Renal cortex interstitium (tissue), 11 donors: Measurements from ENCODE around the gene MPND. TPM values are rescaled to one million over a fixed set of nuclear protein-coding genes. Genes with fewer than 3 reads are reported as not detected.
A peak's percentile ranks its signal among the peaks of the same experiment; 100 is the strongest.

Experiments used
- DNase-seq, 11 donors: peaks; one replicate each; pipeline ENCODE4 v3.0.0-alpha.2; 2013; ENCODE audit warnings: low read depth in 9 of 11, low spot score in 4 of 11; ENCODE audit errors: extremely low read depth in 1 of 11
- polyA plus RNA-seq, 3 donors: library from polyadenylated mRNA; unstranded; fragments of 120-200 nt; gene quantifications; one replicate each; pipeline ENCODE4 v1.2.1, GENCODE V29; 2013; ENCODE audit not compliant: insufficient read length in 3 of 3

The MPND gene
- polyA plus RNA-seq, 3 donors = 21.3 to 31.4 (median 26.0) TPM

DNA sequence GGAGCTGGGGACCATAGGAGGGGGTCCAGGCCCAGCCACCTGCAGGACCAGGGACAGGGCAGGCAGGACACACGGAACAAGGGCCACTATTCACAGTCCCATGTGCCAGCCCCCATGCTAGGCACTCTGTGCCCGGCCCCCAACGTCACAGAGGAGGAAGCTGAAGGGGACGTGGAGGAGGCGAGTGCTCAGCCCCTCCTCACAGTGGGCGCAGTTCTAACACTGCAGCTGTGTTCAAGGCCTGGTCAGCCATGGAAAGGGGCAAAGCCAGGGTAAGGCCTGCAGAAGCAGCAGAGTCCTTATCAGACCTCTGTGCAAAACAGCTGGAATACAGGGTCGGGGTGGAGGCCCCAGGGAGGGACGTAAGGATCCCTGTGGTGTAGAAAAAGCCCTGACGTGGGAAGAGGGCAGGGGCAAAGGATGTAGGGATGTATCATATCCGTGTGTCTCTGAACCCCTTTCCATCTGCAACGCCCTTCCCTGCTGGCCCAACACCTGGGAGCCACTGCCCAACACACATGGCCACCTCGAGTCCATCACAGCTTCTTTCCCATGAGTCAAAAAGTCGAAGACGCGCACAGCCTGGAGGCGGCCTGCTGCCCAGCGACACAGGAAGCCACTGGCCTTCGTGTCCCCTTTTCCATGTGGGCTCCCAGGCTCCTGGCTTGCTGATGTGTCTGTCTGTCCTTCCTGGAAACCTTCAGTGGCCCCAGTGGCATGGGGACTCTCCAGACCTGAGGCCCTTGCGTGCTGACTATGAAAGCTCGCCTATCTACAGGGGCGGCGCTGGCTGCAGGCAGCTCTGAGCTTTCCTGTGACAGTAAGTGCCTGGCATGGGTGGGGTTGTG, 29.0 kb downstream of the MPND start:
- DNase-seq = no peak

DNA sequence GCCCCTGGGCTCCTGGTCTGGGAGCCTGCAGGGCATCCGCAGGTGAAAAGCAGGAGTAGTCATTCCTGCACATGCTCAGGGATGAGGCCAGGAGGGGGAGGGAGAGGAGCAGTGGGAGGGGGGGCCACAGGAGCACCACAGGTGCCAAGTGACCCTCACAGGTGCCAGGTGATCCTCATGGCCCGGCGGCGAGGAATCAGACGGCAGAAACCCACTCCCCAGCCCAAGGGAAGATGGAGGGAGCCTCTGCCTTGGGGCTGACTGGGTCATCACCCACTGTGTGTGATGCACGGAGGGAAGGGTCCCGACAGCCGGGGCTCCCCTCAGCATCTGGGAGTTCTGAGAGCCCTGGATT, 29.6 kb downstream of the MPND start:
- DNase-seq = no peak

DNA sequence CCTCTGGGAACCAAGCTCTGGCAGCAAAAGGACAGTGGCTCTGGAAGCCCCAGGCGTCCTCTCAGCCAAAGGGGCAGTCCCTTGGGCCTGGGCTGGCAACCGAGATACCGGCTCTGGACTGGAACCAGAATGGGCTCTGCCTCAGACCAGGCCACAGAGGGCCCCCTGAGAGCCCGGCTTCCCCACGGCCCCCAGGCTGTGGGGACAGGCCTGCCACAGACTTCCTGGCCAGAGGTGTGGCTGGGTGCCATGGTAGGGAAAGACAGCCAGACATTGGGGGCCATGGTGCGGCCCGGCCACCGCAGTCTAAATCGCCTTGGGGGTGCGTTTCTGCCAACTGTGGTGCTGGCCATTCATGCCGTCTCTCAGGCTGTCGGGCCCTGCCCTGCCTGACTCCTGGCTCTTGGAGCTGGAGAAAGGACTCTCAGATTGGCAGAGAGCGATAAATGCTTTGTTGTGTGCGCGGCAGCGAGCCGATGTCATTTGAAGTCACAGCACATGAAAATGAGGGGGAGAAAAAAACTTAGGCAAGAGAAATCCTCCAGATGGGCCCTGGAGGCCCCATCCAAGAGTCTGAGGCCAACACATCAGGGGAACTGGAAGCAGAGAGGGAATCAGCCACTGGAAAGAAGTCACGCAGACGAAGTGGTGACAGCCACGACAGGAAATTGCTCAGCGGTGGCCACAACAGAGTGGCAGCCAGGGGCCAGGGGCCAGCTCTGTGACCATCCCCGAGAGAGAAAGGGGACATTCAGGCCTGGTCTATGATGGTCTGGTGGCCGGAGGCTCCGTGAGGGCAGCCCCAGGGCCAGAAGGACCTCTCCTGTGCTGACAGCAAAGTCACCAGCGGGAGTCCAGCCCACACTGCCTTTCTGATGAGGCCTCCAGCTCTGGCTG, 30.5 kb downstream of the MPND start:
- no peak for DNase-seq

DNA sequence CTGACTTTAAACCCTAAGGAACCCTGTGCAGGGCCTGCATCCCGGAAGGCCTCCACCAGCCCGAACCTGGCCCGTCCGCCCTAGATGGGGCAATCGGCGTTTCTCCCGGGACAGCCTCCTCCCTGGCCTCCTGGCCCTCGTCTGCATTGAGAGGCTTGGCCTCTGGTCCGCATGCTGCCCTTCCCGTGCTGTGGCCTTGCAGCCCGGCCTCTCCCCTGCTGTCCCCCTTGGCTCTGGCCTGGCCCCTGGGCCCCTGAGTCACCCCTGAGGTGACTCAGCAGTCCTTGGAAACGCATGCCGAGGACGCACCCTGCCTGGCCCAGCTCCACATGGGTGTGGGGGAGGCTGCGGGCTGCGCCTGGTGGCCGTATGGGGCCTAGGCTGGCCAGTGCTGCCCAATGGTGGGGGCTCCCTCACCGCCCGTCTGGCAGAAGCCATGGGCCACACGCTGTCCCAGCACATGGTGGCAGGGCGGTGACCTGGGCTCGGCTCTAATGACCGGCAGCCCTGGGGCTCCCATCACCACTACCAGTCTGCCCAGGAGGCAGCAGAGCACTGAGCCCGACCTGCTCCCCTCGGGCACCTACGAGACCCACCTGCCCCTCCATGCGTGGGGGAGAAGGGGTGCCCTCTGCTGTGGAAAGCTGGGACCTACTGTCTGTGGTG, 31.3 kb downstream of the MPND start:
- DNase-seq = no peak

DNA sequence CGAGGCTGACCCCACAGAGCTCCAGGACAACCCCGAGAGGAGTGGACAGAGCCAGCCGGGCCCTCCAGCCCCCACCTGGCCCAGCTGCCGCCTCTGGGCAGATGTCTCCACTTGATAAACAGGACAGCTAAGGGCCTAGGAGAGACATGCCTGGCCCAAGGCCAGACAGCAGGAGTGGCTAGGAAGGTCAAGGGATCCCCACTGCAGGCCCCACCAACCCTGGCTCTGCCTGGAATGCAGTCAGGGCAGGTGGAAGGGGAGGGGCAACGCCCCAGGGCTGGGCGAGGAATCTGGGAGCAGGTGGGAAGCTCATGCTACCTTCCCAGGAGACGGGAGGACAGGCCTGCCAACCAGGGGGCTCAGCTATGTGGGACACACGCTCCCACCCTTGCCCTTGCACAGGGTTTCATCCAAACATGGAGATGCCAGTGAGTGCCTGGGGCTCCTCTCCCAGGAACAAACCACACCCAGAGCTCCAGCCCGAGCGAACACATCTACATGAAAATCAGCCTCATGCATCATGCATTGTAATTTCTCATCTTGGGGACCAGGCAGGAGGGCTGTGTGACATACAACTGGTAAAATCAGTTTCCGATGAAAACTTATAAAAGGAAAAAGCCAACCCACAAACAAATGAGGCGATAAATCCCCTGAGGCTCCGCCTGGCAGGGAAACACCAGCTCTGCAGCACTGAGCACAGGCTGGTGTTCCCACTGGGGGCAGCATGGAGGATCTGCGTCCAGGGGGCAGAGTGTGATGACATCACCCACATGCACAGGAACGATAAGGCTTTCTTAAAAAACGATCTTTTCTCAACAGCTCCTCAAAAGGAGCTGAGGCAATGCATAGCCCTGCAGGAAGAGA, 32.0 kb downstream of the MPND start:
- DNase-seq = peak in 1 of 11 donors; percentile 50

DNA sequence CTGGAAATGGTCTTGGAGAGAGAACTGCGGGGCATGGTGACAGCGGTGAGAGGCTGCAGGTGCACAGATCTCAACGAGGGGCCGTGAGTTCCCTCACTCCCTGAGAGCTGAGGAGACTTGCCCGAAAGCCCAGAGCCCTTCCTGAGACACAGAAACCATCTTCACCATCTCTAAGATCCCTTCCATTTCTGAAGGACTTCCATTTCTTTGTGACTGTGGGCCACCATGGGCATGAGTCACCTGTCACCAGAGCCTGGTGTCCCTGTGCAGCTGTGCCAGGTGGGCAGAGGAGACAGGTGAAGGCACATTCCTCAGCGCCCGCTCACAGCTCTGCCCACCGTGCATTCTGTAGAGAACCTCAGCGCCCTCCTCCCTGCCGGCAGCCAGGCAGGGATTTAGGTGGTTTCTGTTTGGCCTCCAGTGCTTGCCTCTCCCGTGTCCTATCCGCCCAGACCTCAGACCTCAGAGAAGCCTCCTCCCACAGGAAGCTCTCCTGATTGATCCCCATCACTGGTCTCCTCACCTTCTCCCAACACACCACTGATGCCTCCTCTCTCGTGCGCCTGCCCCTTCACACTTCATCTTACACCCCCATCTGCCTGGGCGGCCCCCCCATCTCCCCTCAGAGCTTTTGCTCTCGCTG, 32.8 kb downstream of the MPND start:
- no peak for DNase-seq

DNA sequence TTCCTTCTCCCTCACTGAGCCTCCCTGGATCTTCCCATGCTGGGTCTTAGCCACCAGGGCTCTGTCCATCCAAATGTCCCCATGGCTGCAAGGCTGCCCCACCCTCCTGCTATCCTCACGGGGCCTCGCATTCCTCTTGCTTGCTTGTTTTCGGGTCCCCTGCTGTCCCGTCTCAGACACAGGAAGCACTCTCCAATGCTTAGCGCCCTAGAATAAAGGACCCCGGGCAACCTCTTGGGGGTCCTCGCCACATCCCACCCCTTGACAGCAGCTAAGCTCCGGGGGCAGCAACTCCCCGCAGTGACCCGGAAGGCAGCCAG, 33.3 kb downstream of the MPND start:
- no peak for DNase-seq

DNA sequence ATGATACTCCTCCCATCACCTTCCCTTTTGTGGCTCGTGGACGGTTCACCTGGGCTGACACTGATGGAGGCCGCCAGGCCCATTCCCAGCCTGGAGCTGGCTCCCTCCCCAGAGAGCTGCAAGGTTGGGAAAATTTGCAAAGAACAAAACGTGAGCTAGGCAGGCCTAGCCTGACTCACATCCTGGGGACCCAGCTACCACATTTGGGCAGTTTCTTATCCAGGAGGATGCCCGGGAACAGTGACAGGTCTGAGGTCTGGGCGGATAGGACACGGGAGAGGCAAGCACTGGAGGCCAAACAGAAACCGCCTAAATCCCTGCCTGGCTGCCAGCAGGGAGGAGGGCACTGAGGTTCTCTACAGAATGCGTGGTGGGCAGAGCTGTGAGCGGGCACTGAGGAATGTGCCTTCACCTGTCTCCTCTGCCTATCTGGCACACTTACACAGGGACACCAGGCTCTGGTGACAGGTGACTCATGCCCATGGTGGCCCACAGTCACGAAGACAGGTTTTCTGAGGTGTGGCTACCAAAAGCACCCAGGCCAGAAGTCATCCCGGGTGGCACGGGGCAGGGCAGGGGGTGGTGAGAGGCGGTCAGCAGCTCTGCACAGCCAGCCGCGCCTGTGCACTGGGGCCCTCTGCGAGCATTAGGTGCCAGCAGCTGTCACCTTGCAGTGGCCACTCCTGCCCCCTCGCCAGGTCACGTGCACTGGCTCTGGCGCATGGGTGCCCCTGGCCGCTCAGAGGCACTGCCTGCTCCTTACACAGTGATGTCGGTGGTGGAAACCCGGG, 33.8 kb downstream of the MPND start:
- DNase-seq = no peak

DNA sequence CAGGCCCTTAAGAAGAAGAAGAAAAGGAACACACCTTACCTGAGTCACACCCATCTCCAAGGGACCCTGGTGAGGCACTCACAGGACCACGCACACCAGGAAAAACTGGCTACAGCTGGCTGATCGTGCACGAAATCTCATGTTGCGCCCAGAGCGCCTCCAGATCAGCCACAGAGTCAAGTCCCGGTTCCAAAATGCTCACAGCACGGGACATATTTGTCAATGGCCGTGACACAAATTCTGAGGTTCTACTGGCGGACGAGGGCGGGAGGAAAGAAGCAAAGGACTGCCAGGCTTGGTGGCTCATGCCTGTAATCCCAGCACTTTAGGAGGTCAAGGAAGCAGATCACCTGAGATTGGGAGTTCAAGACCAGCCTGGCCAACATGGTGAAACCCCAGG, 35.5 kb downstream of the MPND start:
- no peak for DNase-seq

DNA sequence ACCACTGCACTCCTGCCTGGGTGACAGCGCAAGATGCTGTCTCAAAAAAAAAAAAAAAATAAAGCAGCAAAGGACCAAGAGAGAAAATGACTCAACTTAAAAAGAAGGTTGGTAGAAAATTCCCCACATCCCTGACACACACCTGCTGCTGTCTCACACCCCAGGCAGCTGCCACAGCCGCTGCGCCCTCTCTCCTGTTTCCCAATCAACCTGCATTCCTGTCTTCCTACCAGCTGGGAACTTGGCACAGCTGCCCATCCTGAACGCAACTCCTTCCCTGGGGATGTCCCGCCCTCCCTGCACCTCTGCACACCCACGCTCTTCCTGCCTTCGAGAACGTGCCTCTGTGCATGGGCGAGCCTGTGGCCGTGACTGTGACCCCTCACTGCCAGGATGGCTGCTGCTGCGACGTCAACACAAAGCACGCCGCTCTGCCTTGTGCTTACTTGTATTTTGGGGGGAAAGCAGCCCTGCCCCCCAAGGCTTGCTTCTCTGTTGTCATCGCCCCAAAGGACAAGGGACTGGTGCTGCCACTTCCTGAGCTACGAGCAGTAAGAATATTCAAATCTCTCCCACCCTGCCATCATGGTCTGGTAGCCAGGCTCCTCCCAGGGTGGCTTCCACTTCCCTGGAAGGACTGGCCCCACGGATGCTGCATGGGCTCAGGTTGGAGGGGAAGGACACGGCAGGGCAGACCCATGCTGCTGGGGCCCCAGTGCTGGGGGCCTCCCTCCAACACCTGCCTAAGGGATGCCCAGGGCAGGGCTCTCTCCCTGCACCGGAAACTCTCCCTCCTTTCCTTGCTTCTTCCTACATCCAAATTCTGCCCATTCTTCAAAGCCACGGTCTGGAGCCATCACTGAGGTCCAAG, 36.3 kb downstream of the MPND start:
- DNase-seq = no peak

DNA sequence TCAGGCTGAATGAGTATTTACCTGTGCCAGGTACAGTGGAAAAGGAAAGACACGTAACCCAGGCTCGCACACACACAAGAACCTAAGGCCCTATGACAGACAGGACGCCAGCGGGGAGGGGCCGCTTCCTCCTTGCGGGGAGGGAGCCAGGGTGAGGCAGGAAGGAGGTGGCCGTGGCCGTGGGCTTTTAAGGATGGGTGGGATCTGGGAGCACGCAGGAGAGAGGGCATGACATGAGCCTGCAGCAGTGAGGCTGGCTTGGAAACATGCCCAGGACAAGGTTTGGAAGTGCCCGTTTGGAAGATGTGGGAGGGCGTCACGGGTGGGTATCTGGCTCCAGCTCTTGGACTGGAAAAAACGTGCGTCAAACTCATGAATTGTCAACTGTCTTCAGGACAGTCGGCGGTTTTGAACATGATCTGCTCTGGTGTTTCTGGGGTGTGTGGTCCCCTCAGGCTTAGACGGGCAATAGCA, 36.9 kb downstream of the MPND start:
- no peak for DNase-seq

DNA sequence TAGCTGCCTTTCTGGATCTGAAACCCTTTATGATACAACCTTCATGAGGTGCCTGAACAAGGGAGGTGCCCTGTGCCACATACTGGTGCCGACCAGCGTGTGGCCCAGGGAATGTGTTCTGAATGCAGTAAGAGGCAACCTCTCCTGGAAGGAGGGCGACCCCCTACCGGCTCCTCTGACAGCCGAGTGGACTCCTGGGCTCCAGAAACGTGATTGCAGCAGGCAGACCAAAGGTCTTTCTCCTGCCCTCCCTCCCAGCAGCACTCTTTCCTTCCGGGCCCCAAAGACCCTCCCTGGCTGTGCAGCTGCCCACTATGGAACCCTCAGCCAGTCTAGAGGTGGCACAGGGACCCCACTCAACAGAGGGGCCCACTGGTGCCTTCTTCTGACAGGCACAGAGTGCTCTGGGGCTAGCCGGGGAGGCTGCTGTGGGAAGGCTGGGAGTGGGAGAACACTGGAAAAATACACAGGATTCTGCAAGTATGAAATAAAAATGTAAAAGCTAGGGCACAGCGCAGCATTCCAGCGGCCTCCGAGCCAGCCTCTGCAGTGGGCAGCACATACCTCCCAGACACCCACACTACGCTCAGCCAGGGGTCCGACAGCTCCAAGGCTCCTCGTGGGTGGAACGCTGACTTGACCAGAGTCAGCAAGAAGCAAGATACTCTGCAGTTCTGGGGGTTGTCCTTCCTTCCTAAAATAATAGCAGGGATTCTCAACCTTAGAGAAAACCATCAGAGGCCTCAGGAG, 42.1 kb downstream of the MPND start:
- no peak for DNase-seq

DNA sequence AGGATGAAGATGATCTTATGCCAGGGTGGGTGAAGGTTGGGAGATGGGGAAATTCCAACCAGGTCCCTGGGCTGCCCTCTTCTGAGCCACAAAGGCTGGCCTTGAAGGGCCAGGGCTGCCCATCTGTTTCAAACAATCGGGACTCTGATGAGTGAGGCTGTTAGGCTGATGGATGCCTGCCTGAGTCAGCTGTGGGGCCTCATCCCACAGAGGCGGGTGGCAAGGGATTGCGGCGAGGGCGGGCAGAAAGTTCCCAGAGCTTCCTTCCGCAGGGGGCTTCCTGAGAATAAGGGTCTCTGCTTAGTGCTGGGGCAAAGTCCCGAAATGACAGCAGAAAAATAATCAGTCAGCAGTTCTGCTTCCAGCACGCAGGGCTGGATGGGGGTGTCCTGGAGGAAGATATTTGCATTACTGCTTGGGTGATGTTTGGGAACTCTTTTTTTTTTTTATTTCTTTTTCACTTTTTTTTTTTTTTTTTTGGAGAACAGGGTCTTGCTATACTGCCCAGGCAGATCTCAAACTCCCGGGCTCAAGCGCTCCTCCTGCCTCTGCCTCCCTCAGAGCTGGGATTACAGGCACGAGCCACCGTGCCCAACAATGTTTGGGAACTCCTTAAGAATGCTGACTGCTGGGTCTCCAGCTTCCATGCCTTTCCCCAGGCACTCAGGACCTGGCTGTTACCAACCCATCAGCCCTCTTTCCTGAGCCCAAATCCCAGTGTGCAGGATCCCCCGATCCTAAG, 42.9 kb downstream of the MPND start:
- no peak for DNase-seq

DNA sequence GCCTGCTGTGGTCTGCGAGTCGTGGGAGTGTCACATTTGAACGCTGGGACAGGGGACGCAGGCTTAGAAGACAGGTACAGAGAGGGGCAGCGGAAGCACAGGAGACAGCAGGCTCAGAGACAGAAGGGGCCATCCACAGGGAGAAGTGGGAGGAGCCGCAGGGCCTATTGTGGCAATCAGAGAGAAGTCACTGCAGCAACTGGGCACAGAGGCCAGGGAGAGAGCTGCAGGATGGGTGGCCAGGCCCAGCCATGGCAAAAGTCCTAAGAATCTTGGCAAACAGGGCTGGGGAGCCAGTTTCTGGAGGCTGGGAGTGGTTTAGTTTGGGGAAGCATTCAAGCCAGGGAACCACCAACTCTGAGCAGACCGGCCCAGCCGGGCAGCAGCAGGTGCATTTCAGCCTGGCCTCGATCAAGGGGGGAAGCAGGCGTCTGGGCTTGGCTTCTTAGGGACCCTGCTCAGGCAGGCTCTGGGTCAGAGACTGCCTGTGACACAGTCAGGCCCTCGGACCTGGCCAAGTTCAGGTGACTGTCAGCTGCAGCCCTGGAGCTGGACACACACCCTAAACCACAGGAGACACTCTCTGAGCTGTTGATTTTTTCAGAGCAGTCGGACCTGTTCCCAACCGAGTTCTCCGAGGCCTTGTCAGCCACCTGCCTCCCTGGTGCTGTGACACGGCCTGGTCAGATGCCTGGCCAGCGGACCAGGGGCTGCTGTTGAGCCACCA, 45.1 kb downstream of the MPND start:
- no peak for DNase-seq

DNA sequence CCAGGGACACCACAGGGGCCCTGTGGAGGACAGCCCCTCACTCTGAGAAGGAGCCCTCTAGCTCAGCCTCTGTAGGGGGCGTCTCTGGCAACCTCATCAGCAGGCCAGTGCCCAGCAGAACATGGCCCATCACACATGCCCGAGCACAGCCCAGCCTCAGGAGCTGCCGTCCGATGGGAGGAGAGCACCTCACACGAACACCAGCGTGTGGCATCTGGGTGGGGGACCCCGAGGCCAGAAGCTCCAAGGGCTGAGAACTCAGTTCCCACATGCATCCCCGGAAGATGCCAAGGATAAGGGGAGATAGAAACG, 45.7 kb downstream of the MPND start:
- no peak for DNase-seq
